Lower leg skin (tissue), 4 donors: Measurements from ENCODE around the gene LETMD1. TPM values are rescaled to one million over a fixed set of nuclear protein-coding genes. Genes with fewer than 3 reads are reported as not detected.

Experiments
- DNase-seq, 2 donors: peaks; one replicate each; pipeline ENCODE4 v3.0.0-alpha.2; 2019; ENCODE audit warnings: low spot score in 2 of 2
- H3K4me3 ChIP-seq: fragments of 200-600 bp; sonication (generic); 2 replicates; pipeline ENCODE4 v1.5.1; 2017; ENCODE audit warnings: mild to moderate bottlenecking, low read depth; ENCODE audit not compliant: poor library complexity, severe bottlenecking
- POLR2A ChIP-seq, 2 donors: fragments of 450-650 bp; IDR thresholded peaks; one replicate each; pipeline ENCODE4 v1.6.1; 2016 to 2017; ENCODE audit warnings: antibody characterized with exemption in 2 of 2, mild to moderate bottlenecking in 1 of 2, moderate library complexity in 1 of 2
- WGBS, 2 donors: methylation state at CpG; one replicate each; pipeline ENCODE4 v1.1.5; 2018; 5-methylcytosine and 5-hydroxymethylcytosine counted together
- intact Hi-C: fragments of 100-400 bp; cut with DNase I; formaldehyde crosslinking; loops from one replicate; pipeline ENCODE4 v1.15.0; 2023; ENCODE audit warnings: low total_unique reads
- total RNA-seq, 4 donors: library from RNA; depleted of rRNA; stranded (reverse); fragments of >200 nt; gene quantifications; one replicate each; pipeline ENCODE4 v1.1.0, GENCODE V29; 2016
- TF ChIP-seq, protein P1 (sequence below), 3 donors: fragments of 450-650 bp; IDR thresholded peaks; one replicate each; pipeline ENCODE4 v1.5.1; 2016; ENCODE audit warnings: antibody characterized with exemption in 3 of 3, mild to moderate bottlenecking in 3 of 3, moderate library complexity in 2 of 3

LETMD1 gene
- total RNA-seq, 4 donors from 2014 or later = 51.3 to 75.1 (median 56.6) TPM

DNA sequence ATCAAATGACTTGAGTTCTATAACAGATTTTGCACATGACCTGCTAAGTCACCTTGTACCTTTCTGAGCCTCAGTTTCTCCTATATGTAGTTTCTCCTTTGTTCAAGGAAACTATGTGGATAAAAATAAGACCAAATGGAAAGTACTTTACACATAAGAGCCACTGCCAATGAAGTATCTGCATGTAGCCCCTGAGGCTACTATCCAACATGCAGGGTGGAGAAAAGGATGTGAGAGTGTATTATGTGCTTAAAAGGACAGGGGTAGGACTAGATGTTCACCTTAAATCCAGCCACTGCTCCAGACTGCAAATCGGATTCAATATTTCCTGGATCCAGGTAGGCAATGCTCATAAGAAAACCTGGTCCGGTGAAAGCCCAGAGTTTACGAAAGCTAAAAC lies 43.1 kb upstream of the LETMD1 start:
- DNase-seq = no peak
- TF ChIP-seq, protein P1, sequence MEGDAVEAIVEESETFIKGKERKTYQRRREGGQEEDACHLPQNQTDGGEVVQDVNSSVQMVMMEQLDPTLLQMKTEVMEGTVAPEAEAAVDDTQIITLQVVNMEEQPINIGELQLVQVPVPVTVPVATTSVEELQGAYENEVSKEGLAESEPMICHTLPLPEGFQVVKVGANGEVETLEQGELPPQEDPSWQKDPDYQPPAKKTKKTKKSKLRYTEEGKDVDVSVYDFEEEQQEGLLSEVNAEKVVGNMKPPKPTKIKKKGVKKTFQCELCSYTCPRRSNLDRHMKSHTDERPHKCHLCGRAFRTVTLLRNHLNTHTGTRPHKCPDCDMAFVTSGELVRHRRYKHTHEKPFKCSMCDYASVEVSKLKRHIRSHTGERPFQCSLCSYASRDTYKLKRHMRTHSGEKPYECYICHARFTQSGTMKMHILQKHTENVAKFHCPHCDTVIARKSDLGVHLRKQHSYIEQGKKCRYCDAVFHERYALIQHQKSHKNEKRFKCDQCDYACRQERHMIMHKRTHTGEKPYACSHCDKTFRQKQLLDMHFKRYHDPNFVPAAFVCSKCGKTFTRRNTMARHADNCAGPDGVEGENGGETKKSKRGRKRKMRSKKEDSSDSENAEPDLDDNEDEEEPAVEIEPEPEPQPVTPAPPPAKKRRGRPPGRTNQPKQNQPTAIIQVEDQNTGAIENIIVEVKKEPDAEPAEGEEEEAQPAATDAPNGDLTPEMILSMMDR (IDR thresholded peaks at IDR 0.05) = no peak
- TF ChIP-seq POLR2A (IDR thresholded peaks at IDR 0.05) = no peak
- no peak overlapping the region for H3K4me3 ChIP-seq
- intact Hi-C loops = no loop called here
- 84 to 97% methylated on average over 3 of the region's 3 CpGs for whole genome bisulfite sequencing, 2 donors

DNA sequence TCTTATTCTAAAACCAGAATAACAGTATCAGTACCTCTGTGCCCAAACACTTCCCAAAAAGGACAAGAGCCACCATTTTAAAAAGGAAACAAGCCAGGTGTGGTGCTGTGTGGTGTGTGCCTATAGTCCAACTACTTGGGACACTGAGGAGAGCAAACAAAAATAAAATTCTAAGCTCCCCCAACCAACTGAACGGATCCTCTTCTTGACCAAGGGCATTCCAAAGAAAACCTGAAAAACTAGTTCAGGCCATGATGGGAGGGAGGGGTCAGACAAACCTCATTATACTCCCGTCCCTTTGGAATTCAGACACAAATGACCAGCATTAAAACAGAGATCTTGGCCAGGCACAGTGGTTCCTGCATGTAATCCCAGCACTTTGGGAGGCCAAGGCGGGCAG lies 42.5 kb upstream of the LETMD1 start:
- TF ChIP-seq POLR2A (IDR thresholded peaks at IDR 0.05) = no peak
- TF ChIP-seq, protein P1 (IDR thresholded peaks at IDR 0.05) = no peak
- no peak for DNase-seq

DNA sequence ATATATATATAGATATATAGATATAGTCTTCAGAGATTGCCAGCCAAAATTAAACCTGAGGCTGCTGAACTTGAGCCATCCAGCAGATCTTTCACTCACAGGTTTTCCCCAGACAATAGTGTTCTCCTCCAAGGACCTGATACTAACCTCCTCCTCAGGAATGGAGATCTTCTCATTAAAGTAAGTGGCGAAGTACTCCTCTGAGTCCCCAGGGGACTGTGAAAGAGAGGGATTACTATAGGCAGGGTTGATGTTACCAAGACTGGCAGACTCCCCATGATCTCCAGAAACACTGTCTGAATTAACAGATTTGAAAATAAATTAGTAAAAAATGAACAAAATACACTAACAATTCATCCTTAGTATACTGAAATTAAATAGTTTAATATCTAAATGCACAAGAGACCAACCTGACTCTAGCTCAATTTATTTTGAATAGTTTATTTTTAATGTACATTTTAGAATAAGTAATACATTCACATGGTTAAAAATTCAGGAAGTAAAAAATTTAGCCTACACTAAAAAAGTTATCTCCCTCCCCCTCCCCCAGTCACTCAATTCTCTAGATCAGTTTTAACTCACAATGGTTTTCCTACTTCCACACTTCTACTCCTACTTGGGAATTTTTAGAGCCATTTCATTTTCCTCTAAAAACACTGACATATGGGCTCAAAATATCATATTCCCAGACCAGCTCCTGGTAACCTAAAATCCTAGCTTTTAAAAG lies 39.6 kb upstream of the LETMD1 start:
- 93 to 100% methylated on average over 1 of the region's 1 CpG for WGBS, 2 donors
- TF ChIP-seq, protein P1 (IDR thresholded peaks at IDR 0.05) = no peak
- no peak for TF ChIP-seq POLR2A (IDR thresholded peaks at IDR 0.05)
- no peak for DNase-seq
- intact Hi-C loops = no loop called here
- no peak overlapping the region for H3K4me3 ChIP-seq

More for the DNA sequence above, 42.5 kb upstream of the LETMD1 start:
- WGBS, 2 donors = 65 to 71% methylated on average over 3 of the region's 3 CpGs
- intact Hi-C loops = no loop called here
- no peak overlapping the region for H3K4me3 ChIP-seq

DNA sequence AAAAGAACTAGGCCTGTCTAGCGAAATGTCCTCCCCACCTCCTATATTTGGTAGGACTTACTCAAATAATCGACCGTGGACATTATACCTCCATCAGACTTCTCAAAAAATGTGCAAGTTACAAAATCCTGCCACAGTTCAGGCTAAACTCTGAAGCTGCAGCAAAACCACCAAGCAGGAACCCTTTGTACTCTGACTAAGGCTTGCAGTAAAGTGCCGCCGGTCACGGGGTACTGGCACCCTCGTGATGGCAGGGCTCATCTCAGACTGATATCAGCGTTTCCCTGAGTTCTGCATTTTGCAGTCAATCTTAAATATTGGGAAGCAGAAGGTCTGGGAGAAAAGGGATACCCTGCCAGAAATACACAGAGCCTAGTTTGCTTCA lies 39.1 kb upstream of the LETMD1 start:
- intact Hi-C loops = no loop called here
- DNase-seq = peak; percentile 76 to 95
- H3K4me3 ChIP-seq = no peak overlapping the region
- 70 to 81% methylated on average over 8 of the region's 8 CpGs for WGBS, 2 donors
- TF ChIP-seq, protein P1 (IDR thresholded peaks at IDR 0.05) = no peak
- TF ChIP-seq POLR2A (IDR thresholded peaks at IDR 0.05) = no peak

DNA sequence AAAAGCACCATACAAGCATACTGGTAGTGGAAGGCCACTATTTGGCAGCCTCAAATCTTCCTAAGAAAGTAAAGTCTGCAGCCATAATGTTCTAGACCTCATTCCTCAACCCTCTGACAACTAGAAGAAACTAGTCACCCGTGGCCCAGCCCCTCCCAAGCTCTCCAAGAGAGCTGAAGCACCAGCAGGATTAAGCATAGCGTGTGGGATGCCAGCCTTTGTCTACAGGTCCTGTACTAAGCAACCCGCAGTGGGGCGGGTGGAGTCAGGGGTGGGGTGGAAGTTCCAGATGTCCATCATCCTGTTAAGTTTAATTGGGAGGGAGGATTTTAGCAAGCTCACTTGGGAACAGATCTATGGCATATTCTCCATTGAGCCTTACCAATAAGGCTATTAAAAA lies 36.2 kb upstream of the LETMD1 start:
- intact Hi-C loops = no loop called here
- WGBS, 2 donors = 39 to 61% methylated on average over 4 of the region's 4 CpGs
- H3K4me3 ChIP-seq = no peak overlapping the region
- TF ChIP-seq, protein P1 (IDR thresholded peaks at IDR 0.05) = no peak
- no peak for TF ChIP-seq POLR2A (IDR thresholded peaks at IDR 0.05)
- DNase-seq = no peak
